ENCODE results near the gene TBC1D7.
A peak's percentile ranks its signal among the peaks of the same experiment; 100 is the strongest.

TBC1D7 gene

GRCh38 chr6:13261464-13261994 lies 66.8 kb downstream of the TBC1D7 start:
- Mint-ChIP-seq H3K36me3 (peaks cover 9% of the 10 kb centered on the region), H3K27ac (peak overlapping the region; percentile 25), H3K4me3 (no peak overlapping the region), H3K9me3 (ENCODE audit: low read depth) (peaks cover 3% of the 10 kb centered on the region), H3K27me3 (no peaks in the 10 kb centered on the region), H3K4me1 (ENCODE audit: low read depth) (peaks cover 17% of the 10 kb centered on the region)

GRCh38 chr6:13260831-13261230 lies 67.5 kb downstream of the TBC1D7 start:
- H3K4me3 Mint-ChIP-seq: no peak overlapping the region
- H3K4me1 Mint-ChIP-seq (ENCODE audit: low read depth): peaks cover 17% of the 10 kb centered on the region

DNA sequence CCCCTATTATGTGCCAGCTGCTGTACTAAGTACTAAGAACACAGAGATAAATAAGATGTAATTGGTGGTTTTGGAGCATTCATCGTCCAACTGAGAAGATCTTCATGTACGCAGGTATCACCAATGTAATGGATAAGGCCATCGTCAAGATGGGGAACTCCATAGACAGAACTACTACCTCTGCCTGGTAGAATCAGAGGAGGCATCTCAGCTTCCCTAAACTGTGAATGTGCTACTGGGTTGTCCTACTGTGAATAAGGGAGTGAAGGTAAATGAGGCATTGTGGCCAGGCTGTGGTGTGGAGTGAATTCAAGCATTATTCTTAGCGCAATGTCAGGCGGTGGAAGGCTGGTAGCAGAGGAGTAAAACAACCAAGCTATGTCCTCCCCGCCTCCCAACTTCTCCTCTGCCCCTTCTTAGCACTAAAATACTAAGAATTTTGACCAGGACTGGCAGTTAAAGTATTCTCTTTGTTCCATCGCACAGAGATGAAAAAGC lies 68.2 kb downstream of the TBC1D7 start:
- Mint-ChIP-seq H3K27ac (no peak overlapping the region), H3K9me3 (ENCODE audit: low read depth) (peaks cover 10% of the 10 kb centered on the region), H3K27me3 (no peaks in the 10 kb centered on the region), H3K4me3 (no peak overlapping the region), H3K36me3 (peaks cover 13% of the 10 kb centered on the region), H3K4me1 (ENCODE audit: low read depth) (peaks cover 17% of the 10 kb centered on the region)

More at GRCh38 chr6:13260831-13261230, 67.5 kb downstream of the TBC1D7 start:
- Mint-ChIP-seq H3K36me3 (peaks cover 12% of the 10 kb centered on the region), H3K27me3 (no peaks in the 10 kb centered on the region), H3K27ac (no peak overlapping the region), H3K9me3 (ENCODE audit: low read depth) (peaks cover 6% of the 10 kb centered on the region)

GRCh38 chr6:13259393-13259792 lies 68.9 kb downstream of the TBC1D7 start:
- no peak overlapping the region for H3K4me3 Mint-ChIP-seq
- H3K27me3 Mint-ChIP-seq: no peaks in the 10 kb centered on the region
- H3K4me1 Mint-ChIP-seq (ENCODE audit: low read depth): peaks cover 17% of the 10 kb centered on the region
- H3K9me3 Mint-ChIP-seq (ENCODE audit: low read depth): peaks cover 12% of the 10 kb centered on the region
- no peak overlapping the region for H3K27ac Mint-ChIP-seq
- peaks cover 11% of the 10 kb centered on the region for H3K36me3 Mint-ChIP-seq

DNA sequence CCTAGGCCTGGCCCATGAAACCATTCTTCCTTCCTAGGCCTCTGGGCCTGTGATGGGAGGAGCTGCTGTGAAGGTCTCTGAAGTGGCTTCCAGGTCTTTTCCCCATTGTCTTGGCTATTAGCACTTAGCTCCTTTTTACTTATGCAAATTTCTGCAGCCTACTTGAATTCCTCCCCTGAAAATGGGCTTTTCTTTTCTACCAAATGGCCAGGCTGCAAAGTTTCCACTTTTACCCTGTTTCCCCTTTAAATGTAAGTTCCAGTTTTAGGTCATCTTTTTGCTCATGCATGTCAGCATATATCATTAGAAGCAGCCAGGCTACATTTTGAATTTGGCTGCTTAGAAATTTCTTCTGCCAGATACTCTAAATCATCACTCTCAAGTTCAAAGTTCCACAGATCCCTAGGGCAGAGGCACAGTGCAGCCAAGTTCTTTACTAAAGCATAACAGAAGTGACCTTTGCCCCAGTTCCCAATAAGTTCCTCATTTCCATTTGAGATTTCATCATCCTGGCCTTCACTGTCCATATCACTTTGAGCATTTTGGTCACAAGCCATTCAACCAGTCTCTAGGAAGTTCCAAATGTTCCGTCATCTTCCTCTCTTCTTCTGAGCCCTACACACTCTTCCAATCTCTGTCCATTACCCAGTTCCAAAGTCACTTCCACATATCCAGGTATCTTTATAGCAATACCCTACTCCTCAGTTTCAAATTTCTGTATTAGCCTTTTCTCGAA lies 71.9 kb downstream of the TBC1D7 start:
- H3K27ac Mint-ChIP-seq: no peak overlapping the region
- H3K4me3 Mint-ChIP-seq: no peak overlapping the region
- H3K27me3 Mint-ChIP-seq: no peaks in the 10 kb centered on the region
- peaks cover 8% of the 10 kb centered on the region for H3K4me1 Mint-ChIP-seq (ENCODE audit: low read depth)
- H3K9me3 Mint-ChIP-seq (ENCODE audit: low read depth): peaks cover 12% of the 10 kb centered on the region
- H3K36me3 Mint-ChIP-seq: peaks cover 11% of the 10 kb centered on the region

Measured in activated naive CD8-positive, alpha-beta T cell (primary cell).